ENCODE results near the gene UVSSA.

Gene UVSSA

DNA sequence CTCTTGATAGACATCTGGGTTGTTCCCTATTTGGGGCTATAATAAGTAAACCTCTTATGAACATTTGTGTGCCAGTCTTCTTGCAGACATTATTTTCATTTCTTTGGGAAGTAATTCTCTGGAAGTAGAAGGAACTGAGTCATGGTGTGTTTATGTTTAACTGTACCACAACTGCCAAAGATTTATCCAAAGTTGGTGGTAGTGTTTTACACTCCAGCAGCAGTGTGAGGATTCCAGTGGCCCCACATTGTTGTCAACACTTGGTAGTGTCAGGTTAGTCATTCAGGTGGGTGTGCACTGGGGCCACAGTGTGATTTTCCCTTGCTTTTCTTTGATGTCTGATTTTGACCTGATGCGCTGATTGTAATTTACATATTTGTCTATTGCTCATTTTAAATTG, 5.0 kb upstream of the UVSSA start:
- H3K4me3 ChIP-seq (ENCODE audit: low read depth, low read length): no peak overlapping the region
- DNase-seq (ENCODE audit: low read depth, low spot score): no peak
- TF ChIP-seq, protein P1, sequence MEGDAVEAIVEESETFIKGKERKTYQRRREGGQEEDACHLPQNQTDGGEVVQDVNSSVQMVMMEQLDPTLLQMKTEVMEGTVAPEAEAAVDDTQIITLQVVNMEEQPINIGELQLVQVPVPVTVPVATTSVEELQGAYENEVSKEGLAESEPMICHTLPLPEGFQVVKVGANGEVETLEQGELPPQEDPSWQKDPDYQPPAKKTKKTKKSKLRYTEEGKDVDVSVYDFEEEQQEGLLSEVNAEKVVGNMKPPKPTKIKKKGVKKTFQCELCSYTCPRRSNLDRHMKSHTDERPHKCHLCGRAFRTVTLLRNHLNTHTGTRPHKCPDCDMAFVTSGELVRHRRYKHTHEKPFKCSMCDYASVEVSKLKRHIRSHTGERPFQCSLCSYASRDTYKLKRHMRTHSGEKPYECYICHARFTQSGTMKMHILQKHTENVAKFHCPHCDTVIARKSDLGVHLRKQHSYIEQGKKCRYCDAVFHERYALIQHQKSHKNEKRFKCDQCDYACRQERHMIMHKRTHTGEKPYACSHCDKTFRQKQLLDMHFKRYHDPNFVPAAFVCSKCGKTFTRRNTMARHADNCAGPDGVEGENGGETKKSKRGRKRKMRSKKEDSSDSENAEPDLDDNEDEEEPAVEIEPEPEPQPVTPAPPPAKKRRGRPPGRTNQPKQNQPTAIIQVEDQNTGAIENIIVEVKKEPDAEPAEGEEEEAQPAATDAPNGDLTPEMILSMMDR (IDR thresholded peaks at IDR 0.05; ENCODE audit: insufficient read depth, low read length, missing control alignments): no peak
- POLR2A ChIA-PET: no interaction called here
- CTCF ChIA-PET: interaction anchor here (1.0 kb wide), 1 partner anchor 14 kb away, joined by 3 read pairs; no protein-coding TSS in a partner anchor

DNA sequence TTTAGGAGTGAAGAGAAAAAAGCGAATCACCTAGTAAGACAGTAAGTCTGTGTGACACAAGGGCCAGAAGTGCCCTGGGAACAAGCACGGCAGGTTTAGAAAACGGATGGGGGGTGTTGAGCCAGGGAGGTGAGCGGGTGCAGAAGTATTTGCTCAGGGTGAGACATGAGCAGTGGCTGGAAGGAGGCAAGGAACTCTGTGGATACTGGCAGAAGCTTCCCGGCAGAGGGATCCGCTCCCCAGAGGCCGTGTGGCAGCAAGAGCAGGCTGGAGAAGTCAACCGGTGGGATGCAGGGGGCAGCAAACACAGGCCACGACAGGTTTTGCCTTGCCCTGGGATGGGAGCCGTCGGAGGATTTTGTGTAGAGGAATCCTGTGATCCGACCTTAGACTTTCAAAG, 2.3 kb upstream of the UVSSA start:
- H3K4me3 ChIP-seq (ENCODE audit: low read depth, low read length): no peak overlapping the region
- ChIA-PET CTCF (interaction anchor here (1.2 to 1.5 kb wide), 2 partner anchors 93 to 300 kb away, joined by 3 to 4 read pairs; no protein-coding TSS in a partner anchor), POLR2A (no interaction called here)
- TF ChIP-seq, protein P1 (IDR thresholded peaks at IDR 0.05; ENCODE audit: insufficient read depth, low read length, missing control alignments): no peak
- DNase-seq (ENCODE audit: low read depth, low spot score): no peak

DNA sequence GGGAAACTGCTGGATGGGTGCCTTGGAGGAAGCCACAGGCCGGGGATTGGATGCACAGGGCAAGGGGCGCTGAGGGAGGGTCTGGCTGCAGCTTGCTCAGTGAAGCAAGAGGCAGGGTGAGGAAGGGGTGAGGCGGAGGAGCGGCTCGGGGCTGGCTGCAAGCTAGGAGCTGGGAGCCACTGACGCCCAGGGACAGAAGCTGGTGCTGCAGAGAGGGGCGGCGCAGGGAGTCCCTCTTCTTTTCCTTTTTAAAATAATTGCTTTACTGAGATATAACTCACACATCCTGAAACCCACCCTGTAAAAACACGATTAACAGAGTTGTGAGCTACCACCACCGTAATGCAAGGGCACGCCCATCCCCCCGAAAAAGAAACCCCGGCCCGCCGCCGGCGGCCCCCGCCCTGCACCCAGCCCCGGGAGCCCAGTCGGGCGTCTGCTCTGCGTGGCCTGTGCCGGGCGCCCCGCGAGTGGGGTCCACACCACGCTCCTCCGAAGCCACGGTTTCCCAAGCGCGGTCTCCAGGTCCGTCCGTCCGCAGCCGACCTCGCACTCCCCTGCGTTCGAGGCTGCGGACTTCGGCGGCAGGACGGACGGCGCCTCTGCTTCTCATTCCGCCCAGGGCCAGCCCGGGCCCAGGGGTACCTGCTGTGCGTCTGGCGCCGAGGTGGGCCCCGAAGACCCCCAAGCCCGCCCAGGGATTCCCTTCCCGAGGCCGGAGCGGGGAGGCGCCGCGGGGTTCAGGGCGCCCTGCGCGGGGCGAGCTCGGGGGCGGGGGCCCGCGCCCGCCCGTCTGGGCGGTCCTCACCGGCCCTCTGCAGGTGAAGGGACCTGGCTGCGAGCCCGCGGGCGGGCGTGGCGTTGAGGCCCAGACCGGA, 866 bp upstream of the UVSSA start:
- ChIA-PET POLR2A (interaction anchor here (0.6 to 2.8 kb wide), 6 partner anchors 14 to 375 kb away, joined by 3 to 16 read pairs (median 4); partner anchors contain the start of genes CTBP1, TACC3 and TMEM129), CTCF (interaction anchor here (1.0 to 5.1 kb wide), 11 partner anchors 12 to 298 kb away, joined by 3 to 55 read pairs (median 3); no protein-coding TSS in a partner anchor)
- TF ChIP-seq, protein P1 (IDR thresholded peaks at IDR 0.05; ENCODE audit: insufficient read depth, low read length, missing control alignments): peak; percentile 41

DNA sequence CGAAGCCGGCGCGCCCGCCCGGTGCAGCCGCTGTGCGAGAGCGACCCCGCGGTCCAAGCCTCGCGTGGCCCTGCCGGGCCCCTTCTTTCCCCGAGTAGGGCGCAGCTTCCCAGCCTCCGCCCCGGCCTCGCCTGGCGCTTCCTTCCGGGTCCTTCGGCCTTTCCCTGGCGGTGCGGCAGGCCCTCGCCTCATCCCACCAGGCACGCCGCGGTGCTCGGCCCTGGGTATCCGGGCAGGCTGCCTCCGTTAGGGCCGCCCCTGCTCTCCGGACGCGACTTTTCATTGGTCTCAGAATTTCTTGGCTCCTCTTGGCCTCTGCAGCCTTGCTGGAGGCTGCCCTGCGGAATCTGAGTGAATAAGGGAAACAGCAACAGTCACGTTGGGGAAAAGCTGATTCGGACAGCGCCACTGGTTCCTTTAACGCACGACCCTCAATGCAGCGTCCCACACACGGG, 429 bp downstream of the UVSSA start:
- ChIA-PET POLR2A (interaction anchor here (1.1 to 2.8 kb wide), 3 partner anchors 38 to 374 kb away, joined by 3 to 16 read pairs (median 4); partner anchors contain the start of genes CTBP1, TACC3 and TMEM129), CTCF (interaction anchor here (1.0 to 5.1 kb wide), 7 partner anchors 11 to 217 kb away, joined by 3 to 55 read pairs (median 3); no protein-coding TSS in a partner anchor)
- peak; percentile 29 for DNase-seq (ENCODE audit: low read depth, low spot score)
- peak overlapping the region; percentile 70 for H3K4me3 ChIP-seq (ENCODE audit: low read depth, low read length)
- TF ChIP-seq, protein P1 (IDR thresholded peaks at IDR 0.05; ENCODE audit: insufficient read depth, low read length, missing control alignments): no peak

More for the DNA sequence above, 866 bp upstream of the UVSSA start:
- DNase-seq (ENCODE audit: low read depth, low spot score): no peak
- H3K4me3 ChIP-seq (ENCODE audit: low read depth, low read length): peak overlapping the region; percentile 76

DNA sequence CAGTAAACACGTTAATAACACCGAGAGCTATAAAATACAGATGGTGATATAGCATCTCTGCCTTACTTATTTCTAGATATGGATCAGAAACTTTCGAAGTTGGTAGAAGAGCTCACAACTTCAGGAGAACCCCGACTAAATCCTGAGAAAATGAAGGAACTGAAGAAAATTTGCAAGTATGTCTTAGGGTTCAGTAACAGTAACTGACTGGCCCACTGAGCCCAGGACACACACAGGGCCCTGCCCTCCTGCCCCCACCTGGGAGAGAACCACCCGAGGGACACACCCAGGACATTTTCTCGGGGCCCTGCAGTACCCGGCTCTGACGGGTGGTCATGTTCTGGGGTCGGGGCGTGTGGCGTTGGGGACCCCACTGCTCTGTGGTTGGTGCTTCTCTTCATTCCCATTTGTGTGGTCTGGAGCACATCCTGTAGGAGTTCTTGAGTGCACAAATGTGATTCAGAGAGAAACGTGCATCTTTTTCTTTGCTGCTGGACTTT, 1.1 kb downstream of the UVSSA start:
- ChIA-PET POLR2A (interaction anchor here (2.8 kb wide), 1 partner anchor 99 kb away, joined by 16 read pairs; the partner anchor contains the start of gene CTBP1), CTCF (interaction anchor here (1.3 to 5.1 kb wide), 7 partner anchors 11 to 281 kb away, joined by 3 to 55 read pairs (median 3); no protein-coding TSS in a partner anchor)
- TF ChIP-seq, protein P1 (IDR thresholded peaks at IDR 0.05; ENCODE audit: insufficient read depth, low read length, missing control alignments): no peak
- DNase-seq (ENCODE audit: low read depth, low spot score): no peak
- peak overlapping the region; percentile 70 for H3K4me3 ChIP-seq (ENCODE audit: low read depth, low read length)
